Nephron progenitor cell (in vitro differentiated cells): ENCODE measurements around the gene ZMYND11.

Experiments
- DNase-seq: peaks from one replicate; pipeline ENCODE4 v3.0.0; 2021
- H3K27ac Mint-ChIP-seq: 2 replicates; pipeline ENCODE4 v1.8.0; 2021; ENCODE audit warnings: mild to moderate bottlenecking, moderate library complexity, mixed read lengths
- H3K27me3 Mint-ChIP-seq: 2 replicates; pipeline ENCODE4 v1.8.0; 2021; ENCODE audit warnings: mild to moderate bottlenecking, low read depth, mixed read lengths; ENCODE audit not compliant: poor library complexity
- H3K36me3 Mint-ChIP-seq: 2 replicates; pipeline ENCODE4 v1.8.0; 2021; ENCODE audit warnings: low read depth, mixed read lengths
- H3K4me1 Mint-ChIP-seq: 2 replicates; pipeline ENCODE4 v1.8.0; 2021; ENCODE audit warnings: mixed read lengths
- H3K4me3 Mint-ChIP-seq: 2 replicates; pipeline ENCODE4 v1.8.0; 2021; ENCODE audit warnings: mild to moderate bottlenecking, moderate library complexity, mixed read lengths
- H3K9me3 Mint-ChIP-seq: 2 replicates; pipeline ENCODE4 v1.8.0; 2021; ENCODE audit warnings: mild to moderate bottlenecking, moderate library complexity, mixed read lengths
- TF ChIP-seq, protein P1 (sequence below): fragments of 200-600 bp; sonication (generic); IDR thresholded peaks from 2 replicates; pipeline ENCODE4 v1.5.0; 2021; ENCODE audit warnings: antibody characterized with exemption

ZMYND11 gene

GRCh38 chr10:287814-288213 is 152.6 kb downstream of the ZMYND11 start:
- Mint-ChIP-seq H3K27me3 (peaks cover 3% of the 10 kb centered on the region), H3K36me3 (peaks cover 68% of the 10 kb centered on the region), H3K27ac (no peak overlapping the region), H3K4me3 (no peak overlapping the region), H3K9me3 (no peaks in the 10 kb centered on the region), H3K4me1 (peaks cover 29% of the 10 kb centered on the region)
- TF ChIP-seq, protein P1, sequence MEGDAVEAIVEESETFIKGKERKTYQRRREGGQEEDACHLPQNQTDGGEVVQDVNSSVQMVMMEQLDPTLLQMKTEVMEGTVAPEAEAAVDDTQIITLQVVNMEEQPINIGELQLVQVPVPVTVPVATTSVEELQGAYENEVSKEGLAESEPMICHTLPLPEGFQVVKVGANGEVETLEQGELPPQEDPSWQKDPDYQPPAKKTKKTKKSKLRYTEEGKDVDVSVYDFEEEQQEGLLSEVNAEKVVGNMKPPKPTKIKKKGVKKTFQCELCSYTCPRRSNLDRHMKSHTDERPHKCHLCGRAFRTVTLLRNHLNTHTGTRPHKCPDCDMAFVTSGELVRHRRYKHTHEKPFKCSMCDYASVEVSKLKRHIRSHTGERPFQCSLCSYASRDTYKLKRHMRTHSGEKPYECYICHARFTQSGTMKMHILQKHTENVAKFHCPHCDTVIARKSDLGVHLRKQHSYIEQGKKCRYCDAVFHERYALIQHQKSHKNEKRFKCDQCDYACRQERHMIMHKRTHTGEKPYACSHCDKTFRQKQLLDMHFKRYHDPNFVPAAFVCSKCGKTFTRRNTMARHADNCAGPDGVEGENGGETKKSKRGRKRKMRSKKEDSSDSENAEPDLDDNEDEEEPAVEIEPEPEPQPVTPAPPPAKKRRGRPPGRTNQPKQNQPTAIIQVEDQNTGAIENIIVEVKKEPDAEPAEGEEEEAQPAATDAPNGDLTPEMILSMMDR, result peak; percentile 16
- DNase-seq, result no peak

GRCh38 chr10:288316-289200 is 153.3 kb downstream of the ZMYND11 start:
- Mint-ChIP-seq H3K4me3 (no peak overlapping the region), H3K27ac (no peak overlapping the region), H3K9me3 (no peaks in the 10 kb centered on the region), H3K4me1 (peaks cover 30% of the 10 kb centered on the region), H3K27me3 (peaks cover 3% of the 10 kb centered on the region), H3K36me3 (peaks cover 63% of the 10 kb centered on the region)
- TF ChIP-seq, protein P1, result no peak
- no peak for DNase-seq

DNA sequence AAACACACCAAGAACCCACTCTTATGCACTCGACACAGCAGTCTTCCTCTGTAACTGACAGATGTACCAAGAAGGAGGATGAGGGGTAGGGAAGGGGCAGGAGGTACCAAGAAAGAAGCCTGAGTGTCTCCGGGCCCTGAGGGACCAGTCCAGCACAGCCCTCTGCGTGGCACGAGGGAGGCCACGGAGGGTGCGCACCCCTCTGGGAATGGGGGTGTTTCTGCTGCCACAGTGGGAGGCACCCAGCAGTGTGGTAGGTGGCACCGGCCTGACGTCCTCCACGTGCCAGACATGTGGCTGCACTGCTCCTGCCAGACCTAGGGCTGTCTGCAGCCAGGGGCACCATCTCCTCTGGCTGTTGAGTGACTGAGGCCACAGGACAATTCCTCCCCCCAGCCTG is 154.3 kb downstream of the ZMYND11 start:
- no peaks in the 10 kb centered on the region for H3K9me3 Mint-ChIP-seq
- TF ChIP-seq, protein P1, result no peak
- H3K27me3 Mint-ChIP-seq, result peaks cover 3% of the 10 kb centered on the region
- no peak overlapping the region for H3K27ac Mint-ChIP-seq
- no peak overlapping the region for H3K4me3 Mint-ChIP-seq
- H3K4me1 Mint-ChIP-seq, result peaks cover 30% of the 10 kb centered on the region
- DNase-seq, result no peak
- peaks cover 60% of the 10 kb centered on the region for H3K36me3 Mint-ChIP-seq

DNA sequence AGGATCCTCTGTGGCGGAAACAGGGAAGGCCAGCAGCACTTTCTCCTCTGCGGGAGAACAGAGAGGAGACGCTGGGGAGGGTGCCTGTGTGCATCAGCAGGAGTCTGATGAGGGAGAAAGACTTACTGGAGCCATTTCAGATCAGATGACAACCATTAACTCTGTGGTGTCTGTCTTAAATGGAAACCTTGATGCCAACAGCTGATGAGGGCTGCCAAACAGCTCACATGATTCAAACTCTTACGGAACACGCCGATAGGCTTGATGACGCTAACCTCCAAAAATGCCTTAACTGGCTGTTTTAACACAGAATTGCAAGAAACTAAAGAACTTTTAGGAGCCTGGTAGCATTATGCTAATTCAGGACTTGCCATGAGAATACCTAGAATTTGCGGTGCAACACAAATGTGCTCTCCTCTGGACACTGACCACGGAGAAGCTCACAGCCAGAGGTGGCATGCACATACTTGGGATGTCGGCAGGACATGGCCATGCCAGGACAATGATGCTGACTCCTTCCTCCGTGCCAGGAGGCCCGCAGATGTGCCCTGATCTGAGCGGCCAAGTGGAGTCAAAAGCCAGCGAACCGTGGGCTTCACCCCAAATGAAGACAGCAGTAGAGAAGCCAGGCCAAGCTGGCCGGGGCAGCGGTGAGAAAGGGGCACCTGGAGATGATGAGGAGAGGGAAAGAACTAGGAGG is 154.9 kb downstream of the ZMYND11 start:
- peaks cover 3% of the 10 kb centered on the region for H3K27me3 Mint-ChIP-seq
- TF ChIP-seq, protein P1, result no peak
- H3K4me3 Mint-ChIP-seq, result no peak overlapping the region
- H3K27ac Mint-ChIP-seq, result no peak overlapping the region
- H3K36me3 Mint-ChIP-seq, result peaks cover 59% of the 10 kb centered on the region
- H3K4me1 Mint-ChIP-seq, result peaks cover 25% of the 10 kb centered on the region
- DNase-seq, result no peak
- no peaks in the 10 kb centered on the region for H3K9me3 Mint-ChIP-seq

- no peak overlapping the region for H3K4me3 Mint-ChIP-seq
- H3K27ac Mint-ChIP-seq, result peak overlapping the region; percentile 64
- H3K27me3 Mint-ChIP-seq, result no peaks in the 10 kb centered on the region
- TF ChIP-seq, protein P1, result no peak
- no peak for DNase-seq
- peaks cover 15% of the 10 kb centered on the region for H3K4me1 Mint-ChIP-seq
- no peaks in the 10 kb centered on the region for H3K9me3 Mint-ChIP-seq
- peaks cover 41% of the 10 kb centered on the region for H3K36me3 Mint-ChIP-seq
Measured at GRCh38 chr10:293636-294035, 158.4 kb downstream of the ZMYND11 start.
